Mesothelial cell of epicardium (in vitro differentiated cells): Measurements from ENCODE around the gene CYTH1. TPM values are rescaled to one million over a fixed set of nuclear protein-coding genes. Genes with fewer than 3 reads are reported as not detected.

ENCODE experiments used
- DNase-seq, 2 experiments: peaks; one replicate each; pipeline ENCODE4 v3.0.0; 2021; ENCODE audit warnings: low spot score in 2 of 2; ENCODE audit not compliant: unreplicated experiment in 2 of 2
- H3K27ac Mint-ChIP-seq: 2 replicates; pipeline ENCODE4 v1.8.0; 2021; ENCODE audit warnings: mixed read lengths
- H3K27me3 Mint-ChIP-seq: 2 replicates; pipeline ENCODE4 v1.8.0; 2021; ENCODE audit warnings: low read depth, mixed read lengths
- H3K36me3 Mint-ChIP-seq: 2 replicates; pipeline ENCODE4 v1.8.0; 2021; ENCODE audit warnings: mixed read lengths
- H3K4me1 Mint-ChIP-seq: 2 replicates; pipeline ENCODE4 v1.8.0; 2021; ENCODE audit warnings: mixed read lengths
- H3K4me3 Mint-ChIP-seq: 2 replicates; pipeline ENCODE4 v1.8.0; 2021; ENCODE audit warnings: mild to moderate bottlenecking, moderate library complexity, mixed read lengths
- H3K9me3 Mint-ChIP-seq: 2 replicates; pipeline ENCODE4 v1.8.0; 2021; ENCODE audit warnings: mixed read lengths
- CTCF ChIP-seq: fragments of 200-600 bp; sonication (generic); IDR thresholded peaks from one replicate; pipeline ENCODE4 v1.5.0; 2021; ENCODE audit warnings: antibody characterized with exemption; ENCODE audit not compliant: unreplicated experiment
- total RNA-seq: library from RNA; stranded (reverse); gene quantifications from 3 replicates; pipeline ENCODE4 v1.2.1, GENCODE V29; 2021

CYTH1 gene
- total RNA-seq, 1 donor from 2014 or later: 42.8 TPM

DNA sequence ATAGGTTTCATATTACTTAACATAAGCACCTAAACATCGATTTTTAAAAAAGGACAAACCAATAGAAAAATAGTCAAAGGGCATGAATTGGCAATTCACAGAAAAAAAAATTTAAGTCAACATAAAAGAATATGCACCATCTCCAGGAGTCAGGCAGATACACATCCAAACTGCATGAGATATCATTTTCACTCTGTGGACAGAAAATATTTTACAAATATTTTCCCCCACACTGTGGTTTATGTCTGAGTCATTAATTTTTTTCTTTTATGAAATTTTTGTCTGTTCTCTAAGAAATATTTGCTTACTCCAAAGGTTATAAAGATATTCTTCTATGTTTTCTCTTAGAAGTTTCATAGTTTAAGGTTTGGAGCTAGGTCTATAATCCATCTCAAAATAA, 130.5 kb downstream of the CYTH1 start:
- Mint-ChIP-seq H3K9me3 (no peaks in the 10 kb centered on the region), H3K4me1 (peaks cover 15% of the 10 kb centered on the region), H3K36me3 (no peaks in the 10 kb centered on the region), H3K4me3 (no peak overlapping the region), H3K27me3 (no peaks in the 10 kb centered on the region), H3K27ac (no peak overlapping the region)
- no peak for DNase-seq
- TF ChIP-seq CTCF: no peak

- no peaks in the 10 kb centered on the region for H3K27me3 Mint-ChIP-seq
- no peaks in the 10 kb centered on the region for H3K9me3 Mint-ChIP-seq
- no peak for DNase-seq
- TF ChIP-seq CTCF: no peak
- H3K4me3 Mint-ChIP-seq: no peak overlapping the region
- H3K36me3 Mint-ChIP-seq: no peaks in the 10 kb centered on the region
- peaks cover 15% of the 10 kb centered on the region for H3K4me1 Mint-ChIP-seq
- H3K27ac Mint-ChIP-seq: no peak overlapping the region
Observed at GRCh38 chr17:78650093-78650715, 131.9 kb downstream of the CYTH1 start.

- no peaks in the 10 kb centered on the region for H3K36me3 Mint-ChIP-seq
- no peak for DNase-seq
- peaks cover 15% of the 10 kb centered on the region for H3K4me1 Mint-ChIP-seq
- TF ChIP-seq CTCF: no peak
- H3K4me3 Mint-ChIP-seq: no peak overlapping the region
- no peaks in the 10 kb centered on the region for H3K27me3 Mint-ChIP-seq
- H3K9me3 Mint-ChIP-seq: no peaks in the 10 kb centered on the region
- no peak overlapping the region for H3K27ac Mint-ChIP-seq
Observed at GRCh38 chr17:78648293-78648692, 133.8 kb downstream of the CYTH1 start.

- Mint-ChIP-seq H3K4me3 (no peak overlapping the region), H3K27me3 (no peaks in the 10 kb centered on the region), H3K36me3 (no peaks in the 10 kb centered on the region), H3K4me1 (peaks cover 15% of the 10 kb centered on the region), H3K27ac (no peak overlapping the region), H3K9me3 (no peaks in the 10 kb centered on the region)
- no peak for TF ChIP-seq CTCF
- no peak for DNase-seq
Observed at GRCh38 chr17:78647032-78647431, 135.0 kb downstream of the CYTH1 start.

- no peak for TF ChIP-seq CTCF
- Mint-ChIP-seq H3K4me1 (peaks cover 15% of the 10 kb centered on the region), H3K4me3 (no peak overlapping the region), H3K36me3 (no peaks in the 10 kb centered on the region), H3K9me3 (no peaks in the 10 kb centered on the region), H3K27ac (no peak overlapping the region), H3K27me3 (no peaks in the 10 kb centered on the region)
- DNase-seq: no peak
Observed at GRCh38 chr17:78645421-78646295, 136.4 kb downstream of the CYTH1 start.
